Measurements from ENCODE around the gene CFAP45. TPM values are rescaled to one million over a fixed set of nuclear protein-coding genes. Genes with fewer than 3 reads are reported as not detected.

Gene CFAP45
- total RNA-seq, 1 experiment from 2014 or later: 0.48 TPM

- Mint-ChIP-seq H3K4me1 (peaks cover 9% of the 10 kb centered on the region), H3K27ac (no peak overlapping the region), H3K4me3 (no peak overlapping the region), H3K9me3 (no peaks in the 10 kb centered on the region), H3K27me3 (ENCODE audit: low read depth) (peaks cover 9% of the 10 kb centered on the region), H3K36me3 (no peaks in the 10 kb centered on the region)
- ChIA-PET CTCF (interaction anchor here (1.1 to 11.5 kb wide), 4 partner anchors 66 to 112 kb away, joined by 3 to 188 read pairs (median 8); no protein-coding TSS in a partner anchor), POLR2A (interaction anchor here (0.9 kb wide), 1 partner anchor 30 kb away, joined by 3 read pairs; the partner anchor contains the start of gene TAGLN2)
- ATAC-seq (no peak), DNase-seq (ENCODE audit: low spot score) (no peak)
- TF ChIP-seq, protein P1, sequence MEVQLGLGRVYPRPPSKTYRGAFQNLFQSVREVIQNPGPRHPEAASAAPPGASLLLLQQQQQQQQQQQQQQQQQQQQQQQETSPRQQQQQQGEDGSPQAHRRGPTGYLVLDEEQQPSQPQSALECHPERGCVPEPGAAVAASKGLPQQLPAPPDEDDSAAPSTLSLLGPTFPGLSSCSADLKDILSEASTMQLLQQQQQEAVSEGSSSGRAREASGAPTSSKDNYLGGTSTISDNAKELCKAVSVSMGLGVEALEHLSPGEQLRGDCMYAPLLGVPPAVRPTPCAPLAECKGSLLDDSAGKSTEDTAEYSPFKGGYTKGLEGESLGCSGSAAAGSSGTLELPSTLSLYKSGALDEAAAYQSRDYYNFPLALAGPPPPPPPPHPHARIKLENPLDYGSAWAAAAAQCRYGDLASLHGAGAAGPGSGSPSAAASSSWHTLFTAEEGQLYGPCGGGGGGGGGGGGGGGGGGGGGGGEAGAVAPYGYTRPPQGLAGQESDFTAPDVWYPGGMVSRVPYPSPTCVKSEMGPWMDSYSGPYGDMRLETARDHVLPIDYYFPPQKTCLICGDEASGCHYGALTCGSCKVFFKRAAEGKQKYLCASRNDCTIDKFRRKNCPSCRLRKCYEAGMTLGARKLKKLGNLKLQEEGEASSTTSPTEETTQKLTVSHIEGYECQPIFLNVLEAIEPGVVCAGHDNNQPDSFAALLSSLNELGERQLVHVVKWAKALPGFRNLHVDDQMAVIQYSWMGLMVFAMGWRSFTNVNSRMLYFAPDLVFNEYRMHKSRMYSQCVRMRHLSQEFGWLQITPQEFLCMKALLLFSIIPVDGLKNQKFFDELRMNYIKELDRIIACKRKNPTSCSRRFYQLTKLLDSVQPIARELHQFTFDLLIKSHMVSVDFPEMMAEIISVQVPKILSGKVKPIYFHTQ (CRISPR knock-in tag; IDR thresholded peaks at IDR 0.05): no peak
- TF ChIP-seq, protein P2, sequence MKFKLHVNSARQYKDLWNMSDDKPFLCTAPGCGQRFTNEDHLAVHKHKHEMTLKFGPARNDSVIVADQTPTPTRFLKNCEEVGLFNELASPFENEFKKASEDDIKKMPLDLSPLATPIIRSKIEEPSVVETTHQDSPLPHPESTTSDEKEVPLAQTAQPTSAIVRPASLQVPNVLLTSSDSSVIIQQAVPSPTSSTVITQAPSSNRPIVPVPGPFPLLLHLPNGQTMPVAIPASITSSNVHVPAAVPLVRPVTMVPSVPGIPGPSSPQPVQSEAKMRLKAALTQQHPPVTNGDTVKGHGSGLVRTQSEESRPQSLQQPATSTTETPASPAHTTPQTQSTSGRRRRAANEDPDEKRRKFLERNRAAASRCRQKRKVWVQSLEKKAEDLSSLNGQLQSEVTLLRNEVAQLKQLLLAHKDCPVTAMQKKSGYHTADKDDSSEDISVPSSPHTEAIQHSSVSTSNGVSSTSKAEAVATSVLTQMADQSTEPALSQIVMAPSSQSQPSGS (CRISPR knock-in tag; IDR thresholded peaks at IDR 0.05; ENCODE audit: borderline replicate concordance, low read depth): no peak
- TF ChIP-seq RELA (CRISPR knock-in tag; IDR thresholded peaks at IDR 0.05; ENCODE audit: borderline replicate concordance) (no peak), KAT7 (CRISPR knock-in tag; IDR thresholded peaks at IDR 0.05; ENCODE audit: borderline replicate concordance) (no peak), NR2C2 (CRISPR knock-in tag; IDR thresholded peaks at IDR 0.05) (no peak), ZNF138 (CRISPR knock-in tag; conservative IDR thresholded peaks at IDR 0.05) (no peak), SP1 (CRISPR knock-in tag; conservative IDR thresholded peaks at IDR 0.05) (no peak), JAZF1 (CRISPR knock-in tag; IDR thresholded peaks at IDR 0.05) (no peak), ZNF219 (CRISPR knock-in tag; IDR thresholded peaks at IDR 0.05; ENCODE audit: borderline replicate concordance) (no peak)
These were observed 4.7 kb downstream of the CFAP45 start for GRCh38 chr1:159895286-159895685.

- H3K4me1 Mint-ChIP-seq: peaks cover 9% of the 10 kb centered on the region
- no peaks in the 10 kb centered on the region for H3K36me3 Mint-ChIP-seq
- peaks cover 2% of the 10 kb centered on the region; the same call in 1 of the 2 replicates for H3K27me3 Mint-ChIP-seq (ENCODE audit: low read depth)
- H3K9me3 Mint-ChIP-seq: no peaks in the 10 kb centered on the region
- H3K27ac Mint-ChIP-seq: no peak overlapping the region
- ChIA-PET CTCF (interaction anchor here (0.6 to 11.5 kb wide), 34 partner anchors 11 to 741 kb away, joined by 3 to 188 read pairs (median 4); partner anchors contain the start of genes DUSP23, IGSF9, SLAMF8 and TAGLN2), POLR2A (no interaction called here)
- no peak overlapping the region for H3K4me3 Mint-ChIP-seq
- peak; percentile 40; the same call in 1 of the 2 replicates for ATAC-seq
- no peak for DNase-seq (ENCODE audit: low spot score)
- TF ChIP-seq PRRX2 (CRISPR knock-in tag; IDR thresholded peaks at IDR 0.05) (no peak), USF2 (CRISPR knock-in tag; IDR thresholded peaks at IDR 0.05) (no peak), TCF7 (CRISPR knock-in tag; IDR thresholded peaks at IDR 0.05; ENCODE audit: low read depth) (no peak), IRF2 (CRISPR knock-in tag; IDR thresholded peaks at IDR 0.05; ENCODE audit: borderline replicate concordance, low read depth) (no peak), CREM (CRISPR knock-in tag; IDR thresholded peaks at IDR 0.05) (no peak), JUN (CRISPR knock-in tag; IDR thresholded peaks at IDR 0.05) (no peak)
- TF ChIP-seq, protein P3, sequence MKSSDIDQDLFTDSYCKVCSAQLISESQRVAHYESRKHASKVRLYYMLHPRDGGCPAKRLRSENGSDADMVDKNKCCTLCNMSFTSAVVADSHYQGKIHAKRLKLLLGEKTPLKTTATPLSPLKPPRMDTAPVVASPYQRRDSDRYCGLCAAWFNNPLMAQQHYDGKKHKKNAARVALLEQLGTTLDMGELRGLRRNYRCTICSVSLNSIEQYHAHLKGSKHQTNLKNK (CRISPR knock-in tag; IDR thresholded peaks at IDR 0.05): no peak
- TF ChIP-seq, protein P4, sequence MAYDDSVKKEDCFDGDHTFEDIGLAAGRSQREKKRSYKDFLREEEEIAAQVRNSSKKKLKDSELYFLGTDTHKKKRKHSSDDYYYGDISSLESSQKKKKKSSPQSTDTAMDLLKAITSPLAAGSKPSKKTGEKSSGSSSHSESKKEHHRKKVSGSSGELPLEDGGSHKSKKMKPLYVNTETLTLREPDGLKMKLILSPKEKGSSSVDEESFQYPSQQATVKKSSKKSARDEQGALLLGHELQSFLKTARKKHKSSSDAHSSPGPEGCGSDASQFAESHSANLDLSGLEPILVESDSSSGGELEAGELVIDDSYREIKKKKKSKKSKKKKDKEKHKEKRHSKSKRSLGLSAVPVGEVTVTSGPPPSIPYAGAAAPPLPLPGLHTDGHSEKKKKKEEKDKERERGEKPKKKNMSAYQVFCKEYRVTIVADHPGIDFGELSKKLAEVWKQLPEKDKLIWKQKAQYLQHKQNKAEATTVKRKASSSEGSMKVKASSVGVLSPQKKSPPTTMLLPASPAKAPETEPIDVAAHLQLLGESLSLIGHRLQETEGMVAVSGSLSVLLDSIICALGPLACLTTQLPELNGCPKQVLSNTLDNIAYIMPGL (CRISPR knock-in tag; IDR thresholded peaks at IDR 0.05): no peak
- TF ChIP-seq, protein P5, sequence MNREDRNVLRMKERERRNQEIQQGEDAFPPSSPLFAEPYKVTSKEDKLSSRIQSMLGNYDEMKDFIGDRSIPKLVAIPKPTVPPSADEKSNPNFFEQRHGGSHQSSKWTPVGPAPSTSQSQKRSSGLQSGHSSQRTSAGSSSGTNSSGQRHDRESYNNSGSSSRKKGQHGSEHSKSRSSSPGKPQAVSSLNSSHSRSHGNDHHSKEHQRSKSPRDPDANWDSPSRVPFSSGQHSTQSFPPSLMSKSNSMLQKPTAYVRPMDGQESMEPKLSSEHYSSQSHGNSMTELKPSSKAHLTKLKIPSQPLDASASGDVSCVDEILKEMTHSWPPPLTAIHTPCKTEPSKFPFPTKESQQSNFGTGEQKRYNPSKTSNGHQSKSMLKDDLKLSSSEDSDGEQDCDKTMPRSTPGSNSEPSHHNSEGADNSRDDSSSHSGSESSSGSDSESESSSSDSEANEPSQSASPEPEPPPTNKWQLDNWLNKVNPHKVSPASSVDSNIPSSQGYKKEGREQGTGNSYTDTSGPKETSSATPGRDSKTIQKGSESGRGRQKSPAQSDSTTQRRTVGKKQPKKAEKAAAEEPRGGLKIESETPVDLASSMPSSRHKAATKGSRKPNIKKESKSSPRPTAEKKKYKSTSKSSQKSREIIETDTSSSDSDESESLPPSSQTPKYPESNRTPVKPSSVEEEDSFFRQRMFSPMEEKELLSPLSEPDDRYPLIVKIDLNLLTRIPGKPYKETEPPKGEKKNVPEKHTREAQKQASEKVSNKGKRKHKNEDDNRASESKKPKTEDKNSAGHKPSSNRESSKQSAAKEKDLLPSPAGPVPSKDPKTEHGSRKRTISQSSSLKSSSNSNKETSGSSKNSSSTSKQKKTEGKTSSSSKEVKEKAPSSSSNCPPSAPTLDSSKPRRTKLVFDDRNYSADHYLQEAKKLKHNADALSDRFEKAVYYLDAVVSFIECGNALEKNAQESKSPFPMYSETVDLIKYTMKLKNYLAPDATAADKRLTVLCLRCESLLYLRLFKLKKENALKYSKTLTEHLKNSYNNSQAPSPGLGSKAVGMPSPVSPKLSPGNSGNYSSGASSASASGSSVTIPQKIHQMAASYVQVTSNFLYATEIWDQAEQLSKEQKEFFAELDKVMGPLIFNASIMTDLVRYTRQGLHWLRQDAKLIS (CRISPR knock-in tag; IDR thresholded peaks at IDR 0.05; ENCODE audit: borderline replicate concordance): no peak
- TF ChIP-seq, protein P6, sequence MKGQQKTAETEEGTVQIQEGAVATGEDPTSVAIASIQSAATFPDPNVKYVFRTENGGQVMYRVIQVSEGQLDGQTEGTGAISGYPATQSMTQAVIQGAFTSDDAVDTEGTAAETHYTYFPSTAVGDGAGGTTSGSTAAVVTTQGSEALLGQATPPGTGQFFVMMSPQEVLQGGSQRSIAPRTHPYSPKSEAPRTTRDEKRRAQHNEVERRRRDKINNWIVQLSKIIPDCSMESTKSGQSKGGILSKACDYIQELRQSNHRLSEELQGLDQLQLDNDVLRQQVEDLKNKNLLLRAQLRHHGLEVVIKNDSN (CRISPR knock-in tag; IDR thresholded peaks at IDR 0.05): no peak
These were observed 7.0 kb downstream of the CFAP45 start for GRCh38 chr1:159892944-159893343.
